ELR (cell line): ENCODE data around the gene CTPS2.
"Not testable (repeated sequence)": the region's sequence is repeated elsewhere in the genome, so short reads cannot be mapped to it uniquely, and the experiment has no call there.

ENCODE experiments used
- DNase-seq: peaks from one replicate; pipeline ENCODE4 v3.0.0-alpha.2; 2015; ENCODE audit warnings: low read depth

The CTPS2 gene

GRCh38 chrX:16604337-16604736 lies 108.1 kb downstream of the CTPS2 start:
- no peak for DNase-seq

- no peak for DNase-seq
Measured at GRCh38 chrX:16603822-16604221, 108.6 kb downstream of the CTPS2 start.

- not testable (repeated sequence) for DNase-seq
Measured at GRCh38 chrX:16603235-16603634, 109.2 kb downstream of the CTPS2 start.

GRCh38 chrX:16601885-16602284 lies 110.6 kb downstream of the CTPS2 start:
- DNase-seq, result no peak

GRCh38 chrX:16594490-16594889 lies 118.0 kb downstream of the CTPS2 start:
- no peak for DNase-seq

GRCh38 chrX:16593801-16594200 lies 118.7 kb downstream of the CTPS2 start:
- DNase-seq, result no peak

GRCh38 chrX:16592194-16592770 lies 120.2 kb downstream of the CTPS2 start:
- DNase-seq, result no peak

- DNase-seq, result no peak
Measured at GRCh38 chrX:16589826-16590225, 122.6 kb downstream of the CTPS2 start.

- peak; percentile 65 for DNase-seq
Measured at GRCh38 chrX:16589211-16589610, 123.3 kb downstream of the CTPS2 start.

GRCh38 chrX:16588266-16588665 lies 124.2 kb downstream of the CTPS2 start:
- no peak for DNase-seq

- DNase-seq, result peak; percentile 57
Measured at GRCh38 chrX:16587836-16588235, 124.6 kb downstream of the CTPS2 start.

- DNase-seq, result no peak
Measured at GRCh38 chrX:16586377-16587112, 125.9 kb downstream of the CTPS2 start.

GRCh38 chrX:16585486-16586376 lies 126.7 kb downstream of the CTPS2 start:
- DNase-seq, result no peak

- not testable (repeated sequence) for DNase-seq
Measured at GRCh38 chrX:16580004-16580797, 132.3 kb downstream of the CTPS2 start.

GRCh38 chrX:16579517-16579916 lies 133.0 kb downstream of the CTPS2 start:
- DNase-seq, result no peak

GRCh38 chrX:16578218-16578617 lies 134.3 kb downstream of the CTPS2 start:
- DNase-seq, result peak; percentile 69

GRCh38 chrX:16577483-16578029 lies 134.9 kb downstream of the CTPS2 start:
- DNase-seq, result no peak

GRCh38 chrX:16575388-16575787 lies 137.1 kb downstream of the CTPS2 start:
- not testable (repeated sequence) for DNase-seq

- DNase-seq, result peak; percentile 77
Measured at GRCh38 chrX:16573781-16574180, 138.7 kb downstream of the CTPS2 start.

GRCh38 chrX:16567681-16568080 lies 144.8 kb downstream of the CTPS2 start:
- no peak for DNase-seq

GRCh38 chrX:16566571-16566970 lies 145.9 kb downstream of the CTPS2 start:
- no peak for DNase-seq

GRCh38 chrX:16560173-16560572 lies 152.3 kb downstream of the CTPS2 start:
- no peak for DNase-seq
